UCSD-AML1 (cell line): Measurements from ENCODE around the gene CUEDC1.

Experiments
- DNase-seq: peaks from one replicate; lab custom pipeline; 2025; ENCODE audit not compliant: unreplicated experiment; lab: John Stamatoyannopoulos, UW

CUEDC1 gene

DNA sequence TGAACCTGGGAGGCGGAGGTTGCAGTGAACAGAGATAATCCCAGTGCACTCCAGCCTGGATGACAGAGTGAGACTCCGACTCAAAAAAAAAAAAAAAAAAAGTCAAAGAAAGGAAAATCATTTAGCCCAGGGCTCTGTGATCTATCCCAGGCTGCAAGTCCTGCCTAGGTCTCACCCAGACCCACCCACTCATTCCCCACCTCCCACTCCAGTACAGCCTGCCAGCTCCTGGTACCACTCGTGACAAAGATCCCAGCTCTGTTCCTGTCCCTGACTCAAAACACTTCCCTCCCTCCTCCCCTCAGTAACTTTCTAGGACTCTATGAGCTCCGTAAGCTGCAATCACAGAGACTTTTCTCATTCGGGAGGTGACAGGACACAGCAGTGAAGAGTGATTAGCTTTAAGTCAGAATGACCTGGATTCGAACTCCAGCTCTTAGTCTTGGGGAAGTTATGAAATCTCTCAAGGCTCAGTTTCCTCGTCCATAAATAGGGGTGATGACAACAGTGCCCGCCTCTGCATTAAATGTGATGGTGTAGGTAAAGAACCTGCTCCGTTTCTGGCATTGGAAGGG is 77.3 kb downstream of the CUEDC1 start:
- DNase-seq, result no peak

DNA sequence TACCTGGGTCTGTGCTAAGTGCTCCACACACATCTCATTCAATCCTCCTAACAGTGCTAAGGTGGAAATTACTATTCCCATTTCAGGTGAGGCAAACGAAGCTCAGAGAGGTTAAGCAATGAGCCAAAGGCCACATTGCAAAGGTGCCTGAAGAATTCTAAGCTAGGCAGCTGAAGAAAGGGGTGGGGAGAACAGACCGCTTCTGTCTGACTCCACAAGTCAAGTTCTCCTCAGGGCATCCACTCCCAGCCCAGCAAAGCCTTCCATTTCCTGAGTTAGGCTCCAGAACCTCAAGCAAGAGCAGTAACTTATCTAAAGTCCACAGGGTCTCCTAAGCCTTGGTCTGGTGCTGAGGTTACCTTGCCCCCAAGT is 78.4 kb downstream of the CUEDC1 start:
- no peak for DNase-seq

DNA sequence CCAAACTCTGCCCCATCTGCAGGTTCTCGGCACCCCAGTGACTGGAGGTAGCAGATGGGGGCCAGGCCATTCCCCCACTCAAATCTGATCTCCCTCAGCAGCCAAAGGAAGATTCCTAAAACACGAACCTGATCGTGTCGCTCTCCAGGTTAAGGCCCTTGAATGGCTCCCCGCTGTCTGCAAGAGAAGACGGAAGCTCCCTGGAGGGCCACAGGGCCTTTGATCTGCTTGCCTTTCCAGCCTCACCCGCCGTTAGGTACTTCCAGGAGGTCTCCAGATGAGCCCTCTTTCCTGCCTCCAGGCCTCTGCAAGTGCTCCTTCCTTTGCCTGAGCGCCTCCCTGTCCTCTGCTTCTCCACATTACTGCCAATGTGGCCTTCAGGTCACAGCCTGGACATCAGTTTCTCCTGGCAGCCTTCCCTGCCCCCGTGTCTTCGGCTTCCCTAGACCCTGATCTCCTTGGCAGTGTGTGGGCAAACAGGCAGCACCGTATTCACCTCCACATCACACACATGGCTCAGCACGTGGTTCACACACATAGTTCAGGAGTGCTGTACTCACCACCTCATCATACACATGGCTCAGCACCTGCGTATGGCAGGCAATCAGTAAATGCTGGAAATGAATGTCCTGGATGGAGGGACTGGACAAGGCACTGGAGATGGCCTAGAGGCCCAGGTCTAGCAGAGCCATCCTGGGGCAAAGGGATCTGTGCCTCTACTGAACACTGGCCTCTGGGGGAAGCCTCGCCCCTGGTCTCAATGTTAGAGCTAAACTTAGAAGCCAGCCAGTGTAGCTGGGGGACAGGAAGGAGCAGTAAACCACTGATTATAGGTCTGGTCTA is 79.0 kb downstream of the CUEDC1 start:
- no peak for DNase-seq

DNA sequence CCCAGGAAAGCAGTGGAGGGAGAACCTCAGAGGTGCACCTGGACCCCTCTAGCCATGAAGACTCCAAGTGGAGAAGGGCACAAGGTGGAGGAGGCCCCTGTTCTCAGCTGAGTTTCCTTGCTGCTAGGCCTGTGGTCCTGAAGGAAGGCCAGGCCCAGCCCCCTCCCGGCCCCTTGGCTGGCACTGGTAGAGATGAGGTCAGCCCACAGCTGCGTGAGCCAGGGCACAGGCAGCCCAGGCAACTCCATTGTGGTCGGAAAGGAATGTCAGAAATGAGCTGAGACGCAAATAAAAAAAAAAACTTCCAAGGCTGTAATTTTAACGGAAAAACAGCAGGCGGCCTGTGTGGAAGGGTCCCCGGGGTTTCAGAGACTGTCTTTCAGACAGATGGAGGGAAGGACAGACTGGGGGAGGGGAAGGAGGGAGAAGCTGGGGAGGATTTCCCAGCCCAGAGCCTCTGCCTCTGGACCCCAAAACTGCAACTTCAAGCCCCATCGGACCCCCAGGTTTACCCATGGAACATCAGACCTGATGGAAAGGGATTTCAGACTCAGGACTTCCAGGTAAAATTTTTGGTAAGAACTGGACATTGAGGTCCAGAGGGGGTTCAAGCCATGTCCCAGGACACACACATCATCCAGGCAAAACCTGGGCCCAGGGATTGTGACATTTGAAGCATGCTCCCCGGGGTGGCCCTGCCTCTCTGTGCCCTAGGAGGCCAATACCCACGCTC is 79.8 kb downstream of the CUEDC1 start:
- peak; percentile 83 for DNase-seq

DNA sequence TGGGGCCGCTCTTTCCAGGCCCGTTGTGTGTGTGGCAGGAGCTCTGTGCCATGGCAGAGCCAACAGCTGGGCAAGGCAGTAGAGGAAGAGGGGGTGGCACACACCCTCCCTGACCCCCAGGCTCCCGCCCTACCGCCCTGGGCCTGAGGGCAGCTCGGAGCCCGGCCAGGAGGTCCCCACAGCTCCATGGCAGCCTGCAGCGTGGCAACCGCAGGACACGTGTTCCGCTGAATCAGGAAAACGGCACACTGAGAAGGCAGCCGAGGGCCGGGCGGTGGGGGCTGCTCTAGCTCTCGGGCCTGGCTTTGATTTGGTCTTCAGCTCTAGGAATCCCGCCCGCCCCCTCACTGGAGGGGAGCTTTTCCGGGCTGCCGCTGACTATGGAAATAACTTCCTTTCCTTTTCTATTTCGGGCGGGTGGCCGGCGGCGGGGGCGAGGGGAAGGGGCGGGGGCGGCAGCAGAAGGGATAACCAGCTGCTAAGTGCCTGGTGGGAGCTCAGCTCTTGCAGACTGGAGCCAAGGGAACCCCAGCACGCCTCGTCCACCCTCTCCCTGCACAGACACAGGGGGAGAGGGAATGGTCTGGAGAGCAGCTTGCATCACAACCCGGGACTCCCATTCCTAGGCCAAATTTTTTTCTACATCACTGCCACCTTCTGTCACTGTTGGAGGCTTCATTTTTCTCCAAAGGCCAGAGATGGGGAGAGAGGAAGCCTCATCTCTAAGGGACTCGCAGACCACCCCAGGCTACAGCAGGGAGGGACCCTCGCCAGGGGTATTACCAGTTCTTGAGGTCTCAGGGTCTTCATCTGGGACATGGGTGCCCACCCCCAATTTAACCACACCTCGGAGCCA is 80.5 kb downstream of the CUEDC1 start:
- DNase-seq, result peak; percentile 84

DNA sequence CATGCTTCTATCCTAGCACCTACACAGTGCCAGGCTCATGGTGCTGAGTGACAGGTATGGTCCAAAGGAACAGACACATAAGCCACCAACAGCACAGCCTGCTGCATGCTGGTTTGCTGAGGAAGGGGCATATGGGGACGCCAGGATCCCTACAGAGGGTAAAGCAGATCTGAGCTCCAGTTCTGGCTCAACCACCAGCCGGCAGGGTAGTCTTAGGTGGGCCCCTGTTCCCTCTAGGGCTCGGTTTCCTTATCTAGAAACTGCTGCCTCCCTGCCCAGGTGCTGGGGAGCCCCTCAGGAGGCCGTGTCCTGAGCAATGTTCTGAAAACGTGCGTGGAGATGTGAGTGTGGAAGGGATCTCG is 81.2 kb downstream of the CUEDC1 start:
- no peak for DNase-seq

DNA sequence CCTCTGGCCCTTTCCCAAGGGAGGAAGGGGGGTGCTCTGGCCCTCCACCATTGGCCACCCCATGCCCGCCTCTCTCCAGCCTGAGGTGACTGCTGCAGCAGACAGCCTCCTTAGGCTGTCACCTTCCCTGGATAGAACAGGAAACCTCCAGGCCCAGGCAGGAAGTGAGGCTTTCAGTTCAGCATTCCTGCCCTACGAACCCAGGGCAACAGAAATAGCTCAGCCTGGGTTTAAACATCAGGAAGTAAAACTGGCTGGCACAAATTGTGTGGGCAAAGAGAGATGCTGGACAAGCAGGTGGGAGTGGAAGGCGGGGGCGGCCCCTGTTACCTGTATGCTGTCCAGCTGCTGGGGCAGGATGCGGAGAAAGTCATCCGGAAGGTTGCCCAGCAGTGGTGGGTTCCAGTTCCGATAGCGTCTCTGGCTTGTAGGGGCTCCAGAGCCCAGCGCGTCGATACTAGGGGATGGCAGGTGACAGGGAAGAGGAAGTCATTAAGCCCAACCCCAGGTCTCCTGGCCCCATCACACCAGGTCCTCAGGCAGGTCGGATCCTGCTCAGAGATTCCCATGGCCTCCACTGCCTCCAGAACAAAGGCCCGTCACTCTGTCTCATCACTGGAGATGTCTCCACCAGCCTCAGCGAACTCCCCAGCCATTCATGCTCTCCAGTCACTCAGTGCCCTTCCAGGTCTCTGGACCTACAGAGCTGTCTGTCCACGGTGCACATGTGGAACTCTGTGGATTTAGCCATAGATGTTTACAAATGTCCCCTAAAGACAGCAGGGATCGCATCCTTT is 81.8 kb downstream of the CUEDC1 start:
- peak; percentile 43 for DNase-seq

DNA sequence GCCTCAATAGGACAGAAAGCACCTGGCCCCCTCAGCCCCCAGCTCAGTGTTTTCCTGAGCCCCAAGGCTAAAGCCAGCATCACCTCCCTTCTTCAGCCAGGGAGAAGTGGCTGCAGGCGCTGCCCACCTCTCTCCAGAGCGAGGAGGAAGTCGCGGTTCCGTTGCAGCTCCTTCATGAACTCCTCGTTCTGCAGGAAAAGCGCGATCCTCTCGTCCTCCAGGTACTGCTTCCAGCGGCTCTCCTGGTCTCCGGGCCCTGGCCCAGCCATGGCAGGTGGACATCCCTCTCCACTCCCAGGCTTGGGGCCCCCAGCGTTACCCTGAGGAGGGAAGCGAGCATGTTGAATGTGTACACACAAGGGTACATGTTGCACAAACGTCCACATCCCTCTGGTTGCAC is 82.7 kb downstream of the CUEDC1 start:
- peak; percentile 45 for DNase-seq

DNA sequence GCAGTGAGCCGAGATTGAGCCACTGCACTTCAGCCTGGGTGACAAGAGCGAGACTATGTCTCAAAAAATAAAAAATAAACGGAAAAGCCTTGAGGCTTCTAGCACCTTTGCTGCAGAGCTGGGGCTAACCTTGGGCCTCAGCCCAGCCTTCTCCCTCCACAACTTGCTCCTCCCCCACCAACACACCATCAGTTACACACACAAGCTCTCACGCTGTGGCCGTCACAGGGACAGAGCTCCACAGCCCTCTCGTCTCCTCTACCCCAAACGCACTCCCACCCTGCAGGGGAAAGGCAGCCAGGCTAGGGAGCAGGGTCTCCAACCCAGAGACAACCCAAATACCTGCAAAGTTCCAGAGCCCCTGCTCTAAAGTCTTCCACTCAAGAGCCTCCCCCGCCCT is 83.3 kb downstream of the CUEDC1 start:
- DNase-seq, result peak; percentile 34

DNA sequence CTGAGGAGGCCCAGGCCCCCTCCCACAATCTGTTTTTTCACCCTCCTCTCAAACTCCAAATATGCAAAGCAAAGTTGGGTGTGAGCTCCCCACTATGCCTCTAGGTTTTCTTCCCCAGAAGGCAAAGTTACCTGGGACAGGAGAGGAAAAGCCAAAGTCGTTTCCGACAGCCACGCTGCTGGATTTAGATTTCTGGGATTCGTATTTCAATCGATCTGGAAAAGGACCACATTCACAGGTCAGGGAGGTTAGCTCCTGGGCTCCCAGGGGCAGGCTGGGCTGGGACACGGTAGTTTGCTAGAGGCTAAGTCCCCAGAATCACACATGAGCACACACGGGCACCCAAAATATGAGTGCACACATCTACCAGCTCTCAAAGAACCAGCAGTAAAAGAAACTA is 84.1 kb downstream of the CUEDC1 start:
- DNase-seq, result no peak

DNA sequence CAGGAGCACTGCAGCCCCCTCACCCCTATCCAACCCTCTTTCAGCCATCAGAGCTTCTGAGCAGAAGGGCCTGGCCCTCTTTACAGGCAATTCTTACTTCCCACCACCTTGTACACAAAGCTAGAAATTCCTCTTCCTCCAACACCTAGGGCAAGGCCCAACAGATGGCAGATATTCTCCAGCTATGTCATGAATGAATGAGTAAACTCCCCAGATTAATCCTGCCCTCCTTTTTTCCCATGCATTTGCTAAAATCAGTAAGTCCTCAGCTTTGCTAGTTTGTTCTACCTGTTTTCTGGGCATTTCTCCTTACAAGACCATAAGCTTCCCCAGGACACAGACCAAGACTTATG is 85.0 kb downstream of the CUEDC1 start:
- no peak for DNase-seq

DNA sequence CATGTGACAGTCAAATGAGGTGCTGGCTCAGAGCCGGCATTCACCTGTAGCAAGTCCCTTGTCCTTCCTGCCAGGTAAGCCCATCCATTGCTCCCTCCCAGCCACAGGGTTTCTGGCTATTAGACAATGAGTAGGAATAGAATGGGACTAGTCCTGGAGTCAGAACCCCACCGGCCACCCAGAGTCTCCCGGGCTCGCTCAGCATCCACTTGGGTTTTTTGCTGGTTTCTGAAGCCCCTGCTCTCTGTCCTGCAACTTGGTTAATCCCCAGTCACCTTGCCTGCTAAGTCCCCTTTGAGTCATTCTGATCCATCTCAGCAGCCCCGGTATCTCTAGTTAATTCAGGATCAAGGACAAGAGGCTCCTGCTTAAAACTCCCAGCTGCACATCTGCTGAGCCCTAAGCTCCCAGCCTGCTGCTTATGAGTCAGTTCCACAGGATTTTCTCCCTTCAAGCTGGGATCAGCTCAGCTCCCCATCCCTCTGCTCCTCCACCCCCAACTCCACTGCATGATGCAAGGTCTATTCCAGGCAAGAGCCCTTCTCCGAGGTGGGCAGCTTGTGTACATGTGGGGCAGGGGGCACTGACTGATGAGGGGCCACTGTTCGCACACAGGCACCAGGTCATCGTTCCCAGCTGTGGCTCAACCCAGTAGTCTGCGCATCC is 85.5 kb downstream of the CUEDC1 start:
- DNase-seq, result no peak

DNA sequence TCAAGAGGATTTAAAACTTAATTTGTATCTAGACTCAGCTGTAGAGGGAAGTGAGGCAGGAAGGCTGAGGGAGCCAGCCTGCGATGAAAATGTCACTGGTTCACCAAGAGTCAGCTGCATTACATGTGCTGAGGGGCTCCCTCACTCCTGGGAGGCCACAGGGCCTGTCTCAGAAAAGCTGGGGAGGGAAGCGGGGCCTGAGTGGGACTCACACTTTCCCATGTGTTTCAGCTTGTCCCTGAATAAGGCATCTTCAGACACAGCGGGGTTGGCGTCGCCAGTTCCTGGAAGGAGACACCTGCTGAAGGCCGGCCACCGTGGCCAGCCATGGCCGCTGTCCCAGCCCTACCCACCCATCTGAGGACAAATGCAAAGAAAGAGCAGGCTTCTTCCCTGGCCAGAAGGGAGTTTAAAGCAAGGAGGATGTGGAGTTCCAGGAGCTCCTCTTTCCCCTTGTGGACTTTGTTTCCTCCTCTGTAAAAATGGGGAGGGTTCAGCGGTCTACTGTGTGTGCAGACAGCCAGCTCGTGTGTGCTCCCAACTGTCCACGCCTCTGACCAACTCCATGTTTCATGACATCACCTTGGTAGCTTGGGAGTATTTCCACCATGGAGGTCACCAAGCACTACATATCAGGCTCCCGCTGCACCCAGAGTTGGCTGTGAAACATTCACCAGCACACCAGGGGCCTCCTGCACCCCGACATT is 86.1 kb downstream of the CUEDC1 start:
- DNase-seq, result no peak

DNA sequence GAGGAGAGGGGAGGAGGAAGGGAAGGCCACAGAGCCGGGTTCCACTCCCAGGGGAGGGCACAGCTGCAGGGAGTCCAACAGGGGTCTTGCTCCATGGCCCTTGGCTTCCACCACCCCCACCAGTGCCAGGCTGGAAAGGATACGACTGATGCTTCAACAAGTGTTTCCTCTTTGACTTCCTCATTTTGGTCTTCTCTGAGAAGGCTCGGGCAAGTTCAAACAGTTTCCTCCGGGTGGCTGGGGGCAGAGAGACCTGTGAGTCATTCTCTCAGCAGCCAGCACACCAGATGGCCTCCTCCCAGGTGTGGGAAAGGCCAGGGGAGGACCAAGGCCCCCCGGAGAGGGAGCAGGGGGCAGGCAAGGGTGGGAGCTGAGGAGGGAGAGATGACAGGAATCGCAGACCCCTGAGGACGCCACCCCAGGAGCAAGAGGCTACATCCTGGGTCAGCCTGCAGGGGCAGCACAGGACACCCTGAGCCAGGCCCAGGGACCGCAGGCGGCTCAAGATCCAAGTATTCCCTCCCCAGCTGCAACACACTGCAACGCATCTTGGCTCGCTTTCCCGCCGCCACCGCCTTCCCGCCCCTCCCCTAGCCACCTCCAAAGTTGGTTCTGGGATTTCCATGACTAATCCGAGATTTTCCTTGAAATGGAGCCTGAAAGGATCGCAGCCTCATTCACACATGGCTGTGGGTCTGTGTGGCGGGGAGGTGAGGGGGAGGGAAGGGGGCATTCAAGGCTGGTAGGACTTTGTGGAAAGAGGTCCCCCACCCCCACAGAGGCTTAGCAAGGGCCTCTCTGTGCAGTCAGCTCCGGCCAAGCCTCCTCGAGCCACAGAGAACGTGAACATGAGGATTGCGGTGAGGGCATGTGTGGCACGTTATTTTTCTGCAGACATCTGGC is 87.0 kb downstream of the CUEDC1 start:
- peak; percentile 87 for DNase-seq

DNA sequence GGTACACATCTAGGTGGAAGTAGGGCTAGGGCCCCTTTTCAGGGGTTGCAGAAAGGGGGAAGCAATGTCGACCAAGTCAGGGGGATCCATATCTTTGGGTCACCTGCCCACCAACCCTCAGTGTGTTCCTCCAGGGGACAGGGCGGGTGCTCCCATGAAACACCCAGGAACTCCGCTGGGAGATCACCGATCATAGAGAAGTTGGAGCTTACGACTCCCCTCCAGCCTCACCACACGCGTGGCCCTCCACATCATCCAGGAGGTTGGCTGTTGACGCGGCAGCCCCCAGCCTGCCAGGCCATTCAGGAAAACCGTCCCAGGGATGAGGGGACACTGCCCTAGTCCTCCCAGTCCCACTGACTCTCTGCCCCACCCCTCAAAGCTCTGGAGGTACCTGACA is 88.1 kb downstream of the CUEDC1 start:
- DNase-seq, result no peak

DNA sequence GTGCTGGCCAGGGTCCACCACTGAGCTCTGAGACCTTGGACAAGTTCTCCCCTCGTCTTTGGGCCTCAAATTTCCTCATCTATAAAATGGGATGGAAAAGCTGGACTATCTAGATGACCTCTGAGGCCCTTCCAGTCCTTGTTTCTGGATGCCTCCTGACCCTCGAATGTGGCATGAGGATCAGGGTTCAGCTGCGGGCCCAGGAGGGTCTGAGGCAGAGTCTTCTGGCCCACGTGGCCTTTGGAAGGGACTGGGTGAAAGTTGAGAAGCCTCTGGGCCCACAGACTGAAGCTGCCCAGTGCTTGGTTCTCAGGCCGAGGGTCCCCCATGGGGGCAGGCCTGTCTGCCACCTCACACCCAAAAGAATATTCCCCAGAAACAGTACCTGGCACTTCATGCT is 88.5 kb downstream of the CUEDC1 start:
- DNase-seq, result no peak

DNA sequence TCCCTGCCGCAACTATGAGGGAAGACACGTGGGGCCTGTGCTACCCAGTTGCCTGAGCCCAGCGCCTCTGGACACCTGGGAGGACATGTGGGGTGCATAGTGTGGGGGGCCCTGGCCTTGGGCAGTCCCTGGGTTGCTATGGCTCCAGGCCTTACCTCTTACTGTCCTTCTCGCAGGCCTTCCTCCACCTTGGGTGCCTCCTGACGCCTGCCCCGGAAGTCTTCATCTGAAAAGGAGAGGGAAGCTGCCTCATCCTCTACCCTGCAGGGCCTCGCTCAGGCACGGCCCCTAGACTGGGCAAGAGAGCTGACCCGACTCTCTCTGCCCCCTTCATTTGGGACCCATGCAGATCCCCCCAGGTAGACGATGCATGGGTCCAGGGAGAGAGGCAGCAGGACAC is 88.9 kb downstream of the CUEDC1 start:
- no peak for DNase-seq

DNA sequence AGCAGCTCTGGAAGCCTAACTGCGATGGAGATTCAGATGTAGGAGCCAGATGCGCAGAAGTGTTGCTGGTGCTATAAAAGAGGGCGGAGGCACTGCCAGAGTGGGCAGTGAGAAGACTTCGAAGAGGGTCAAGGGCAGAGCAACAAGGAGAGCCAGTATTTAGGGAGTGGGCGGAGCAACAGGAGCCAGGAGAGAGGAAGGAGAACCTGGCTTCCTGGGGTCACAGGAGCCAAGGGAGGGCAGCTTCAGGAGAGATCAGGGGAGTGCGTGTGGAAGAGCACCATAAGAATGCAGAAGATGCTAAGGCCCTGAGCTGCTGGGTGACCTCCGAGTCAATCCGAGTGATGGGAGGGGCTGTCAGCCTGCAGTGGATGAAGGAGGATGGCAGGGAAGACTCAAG is 90.9 kb downstream of the CUEDC1 start:
- no peak for DNase-seq
